Right forelimb (tissue), 1 donor: ENCODE results near the gene PTCHD1.

Experiments used
- DNase-seq: peaks from one replicate; pipeline ENCODE4 v3.0.0-alpha.2; 2018

PTCHD1 gene

GRCh38 chrX:23364416-23364815 lies 29.8 kb downstream of the PTCHD1 start:
- no peak for DNase-seq

GRCh38 chrX:23365541-23365940 lies 30.9 kb downstream of the PTCHD1 start:
- no peak for DNase-seq

DNA sequence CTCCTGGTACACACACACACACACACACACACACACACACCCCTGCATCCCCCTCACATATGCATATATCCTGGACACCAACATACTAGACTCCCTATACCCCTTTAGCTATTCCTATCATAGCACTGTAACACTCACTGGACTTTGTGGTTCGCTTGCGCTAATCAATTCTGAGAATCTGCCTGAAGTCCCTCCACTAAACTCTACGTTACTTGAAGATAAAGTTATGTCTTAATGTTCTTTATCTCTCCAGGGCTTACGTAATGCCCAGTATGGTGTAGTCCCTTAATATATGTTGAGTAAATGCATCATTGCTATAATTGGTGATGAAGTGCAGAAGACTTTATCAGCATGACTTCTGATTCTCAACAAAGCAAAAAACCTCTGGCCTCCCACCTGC lies 32.3 kb downstream of the PTCHD1 start:
- no peak for DNase-seq

DNA sequence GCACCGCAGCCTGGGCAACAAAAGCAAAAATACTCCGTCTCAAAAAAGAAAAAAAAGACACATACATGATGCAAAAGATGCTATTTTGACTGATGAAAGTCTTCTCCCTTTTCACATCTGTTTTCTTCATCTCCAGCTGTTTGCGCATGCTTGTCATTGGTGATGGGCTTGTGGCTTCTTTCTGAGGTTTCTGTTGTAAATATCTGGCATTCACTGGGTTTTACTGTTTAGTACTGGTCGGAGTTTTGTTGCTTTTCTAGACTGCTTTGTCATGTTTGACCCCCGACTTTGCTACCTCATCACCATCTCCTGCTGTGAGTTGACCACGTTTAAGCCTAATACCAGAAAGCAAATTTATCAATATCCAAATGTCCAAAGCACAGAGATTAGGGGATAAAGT lies 34.4 kb downstream of the PTCHD1 start:
- DNase-seq: no peak

DNA sequence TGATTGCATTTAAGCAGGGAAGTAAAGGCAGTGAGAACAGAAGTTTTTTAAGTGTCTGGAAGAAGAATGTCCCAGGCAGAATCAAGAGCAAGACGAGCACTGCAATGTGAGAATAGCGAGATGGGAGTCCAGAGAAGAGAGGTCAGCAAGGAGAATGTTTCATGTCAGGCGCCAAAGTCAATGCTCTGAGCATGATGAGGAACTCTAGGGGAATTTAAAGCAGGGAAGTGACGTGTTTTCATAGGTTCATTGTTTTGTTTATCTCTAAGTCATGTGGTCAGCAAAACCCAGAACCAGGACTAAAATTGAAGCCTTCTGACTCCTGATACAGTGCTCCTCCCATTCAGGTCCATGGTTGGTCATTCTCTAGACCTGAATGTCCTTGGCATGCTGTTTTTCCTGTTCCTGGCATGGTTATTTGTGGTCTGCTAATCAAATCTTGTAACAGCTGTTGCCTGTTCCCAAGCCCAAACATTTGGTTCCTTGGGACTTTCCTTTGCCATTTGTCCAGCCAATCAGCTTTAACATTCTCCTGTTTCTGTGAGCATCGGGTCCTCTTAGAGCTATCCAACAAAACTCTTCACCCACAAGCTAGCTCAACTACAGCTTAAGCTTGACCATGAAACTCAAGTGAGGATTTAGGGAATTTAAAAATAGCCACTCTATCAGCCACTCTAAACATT lies 37.7 kb downstream of the PTCHD1 start:
- no peak for DNase-seq

GRCh38 chrX:23373129-23373804 lies 38.6 kb downstream of the PTCHD1 start:
- DNase-seq: no peak

DNA sequence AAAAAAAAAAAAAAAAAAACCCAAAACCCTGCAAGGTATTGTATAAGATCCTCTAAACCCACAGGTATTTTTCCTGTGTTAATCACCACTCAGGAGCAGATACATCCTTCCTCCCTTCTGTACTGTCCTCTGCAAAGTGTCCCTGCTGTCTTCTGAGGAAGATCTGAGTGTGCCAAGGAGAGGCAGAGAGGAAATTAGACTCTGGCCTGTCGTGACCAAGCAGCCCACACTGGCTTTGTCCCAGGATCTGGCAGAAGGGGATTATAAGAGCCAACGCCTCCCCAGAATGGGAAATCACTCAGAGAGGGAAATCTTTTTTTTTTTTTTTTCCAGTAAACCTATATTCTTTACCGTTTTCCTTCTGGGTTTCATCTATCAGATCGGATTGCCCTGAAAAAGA lies 39.6 kb downstream of the PTCHD1 start:
- DNase-seq: no peak

- DNase-seq: no peak
Observed at GRCh38 chrX:23376581-23376980, 41.9 kb downstream of the PTCHD1 start.

DNA sequence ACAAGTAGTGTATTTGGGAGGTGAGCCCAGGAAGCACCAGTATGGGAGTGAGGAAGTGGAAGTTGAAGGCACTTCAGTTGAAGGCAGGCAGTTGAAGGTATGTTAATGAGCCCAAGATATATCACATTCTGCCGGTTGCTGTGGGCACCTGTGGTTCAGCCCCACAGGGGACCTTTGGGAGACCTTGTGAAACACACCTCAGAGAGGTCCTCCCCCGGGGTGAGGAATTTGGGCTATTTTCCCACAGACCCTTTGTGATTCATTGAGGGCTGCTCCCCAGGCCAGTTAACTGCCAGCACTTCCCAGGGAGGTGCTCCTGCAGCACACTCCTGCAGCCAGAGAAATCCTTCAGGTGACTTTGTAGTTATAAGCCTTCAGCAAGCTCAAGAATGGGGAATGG lies 45.9 kb downstream of the PTCHD1 start:
- no peak for DNase-seq

GRCh38 chrX:23381099-23382087 lies 46.7 kb downstream of the PTCHD1 start:
- no peak for DNase-seq

- no peak for DNase-seq
Observed at GRCh38 chrX:23382572-23382971, 47.9 kb downstream of the PTCHD1 start.

DNA sequence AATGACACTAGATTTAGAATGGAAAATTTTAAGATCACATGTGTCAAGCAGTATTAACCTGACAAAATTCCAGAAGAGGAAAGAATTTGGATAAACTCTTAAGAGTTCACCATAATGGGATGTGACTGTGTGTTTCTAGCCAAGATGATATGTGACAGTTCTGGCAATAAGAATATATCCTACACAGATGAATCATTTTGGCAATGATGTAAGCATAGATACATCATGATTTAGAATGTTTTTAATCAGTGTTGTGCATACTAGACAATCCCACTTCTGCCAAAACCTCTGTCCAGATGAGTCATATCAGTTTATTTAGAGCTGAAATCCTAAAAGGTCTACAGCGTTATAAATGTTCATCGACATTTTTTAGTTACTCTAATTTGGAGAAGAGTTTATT lies 48.8 kb downstream of the PTCHD1 start:
- DNase-seq: no peak

DNA sequence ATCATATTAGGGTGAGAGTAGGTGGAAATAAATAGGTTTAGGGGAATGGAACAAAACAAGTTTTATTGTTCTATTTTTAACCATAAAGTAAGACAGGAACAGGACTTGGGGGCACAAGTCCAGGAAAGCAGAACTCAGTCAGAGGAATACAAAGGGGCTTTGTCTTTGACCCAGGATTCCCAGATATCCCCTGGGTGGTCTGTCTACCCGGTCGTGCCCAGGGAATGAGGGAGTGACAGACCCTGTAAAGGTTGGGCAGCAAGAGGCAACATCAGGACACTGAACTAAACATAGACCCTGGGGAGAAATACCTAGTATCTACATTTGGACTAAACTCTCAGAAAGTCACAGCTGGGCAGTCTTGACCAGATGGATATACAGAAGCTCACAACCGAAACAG lies 50.6 kb downstream of the PTCHD1 start:
- DNase-seq: no peak

GRCh38 chrX:23386260-23386659 lies 51.6 kb downstream of the PTCHD1 start:
- DNase-seq: no peak

- DNase-seq: no peak
Observed at GRCh38 chrX:23386726-23387125, 52.1 kb downstream of the PTCHD1 start.

DNA sequence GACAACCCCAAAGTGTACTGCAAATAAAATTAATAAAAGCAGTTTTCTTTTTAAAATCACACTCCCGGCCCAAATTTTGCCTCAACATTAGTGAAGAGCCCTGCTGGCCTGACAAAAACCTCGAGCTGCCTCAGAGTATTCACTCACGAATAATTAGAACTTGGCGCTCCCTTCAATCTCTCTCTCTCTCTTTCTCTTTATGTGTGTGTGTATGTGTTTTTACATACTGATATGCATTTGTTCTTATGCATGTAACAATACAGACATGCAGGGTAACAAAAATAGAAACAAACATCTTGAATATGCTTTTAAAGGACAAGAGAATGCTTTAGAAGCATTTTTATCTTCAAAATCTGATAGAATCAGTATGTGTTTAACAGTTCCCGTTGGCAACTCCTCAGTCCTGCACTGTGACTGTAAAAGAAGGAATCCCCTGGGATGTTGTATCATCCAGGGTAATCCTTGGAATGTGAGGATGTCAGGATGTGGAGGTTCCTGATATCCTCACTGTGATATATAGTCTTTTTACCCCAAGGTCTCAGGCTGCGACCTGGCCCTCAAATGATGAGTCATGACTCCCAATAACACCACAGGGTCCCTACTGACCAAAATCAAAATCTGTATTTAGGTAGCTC lies 53.0 kb downstream of the PTCHD1 start:
- no peak for DNase-seq

GRCh38 chrX:23389196-23389792 lies 54.6 kb downstream of the PTCHD1 start:
- no peak for DNase-seq

DNA sequence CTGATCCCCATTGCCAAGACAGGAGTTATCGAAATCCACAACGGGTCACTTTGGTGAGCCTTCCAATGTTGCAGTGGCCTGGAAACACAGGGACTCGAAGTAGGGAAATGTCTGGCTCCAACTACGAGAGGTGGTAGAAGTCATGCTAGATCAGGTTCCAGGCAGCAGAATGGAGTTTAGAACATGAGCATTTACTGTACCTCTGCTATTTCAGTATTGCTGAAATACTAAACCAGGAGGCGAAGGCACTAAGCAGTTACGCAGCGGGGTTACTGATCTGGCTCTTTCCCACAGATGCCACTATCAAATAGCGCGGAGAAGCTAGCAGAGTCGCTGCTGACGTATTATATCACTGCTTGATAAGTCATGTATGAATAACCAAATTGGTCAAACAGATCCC lies 56.3 kb downstream of the PTCHD1 start:
- no peak for DNase-seq

DNA sequence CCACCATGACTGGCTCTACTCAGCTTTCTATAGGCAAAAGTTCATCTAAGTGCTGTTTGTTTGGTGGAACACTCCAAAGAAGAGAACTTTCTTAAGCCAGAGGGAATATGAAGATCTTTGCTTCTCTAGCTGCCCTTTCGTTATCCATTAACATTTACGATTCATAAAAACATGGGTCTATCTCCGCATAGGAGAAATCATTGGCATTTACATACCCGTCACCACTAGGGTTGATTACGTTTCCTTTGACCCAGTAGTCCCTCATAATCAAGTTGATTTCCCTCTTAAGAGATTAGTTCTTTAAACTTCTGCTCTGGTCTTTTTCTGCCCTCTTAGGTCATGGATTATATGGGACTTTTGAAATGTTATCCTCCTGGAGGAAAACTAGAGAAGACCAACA lies 57.5 kb downstream of the PTCHD1 start:
- DNase-seq: no peak

- DNase-seq: no peak
Observed at GRCh38 chrX:23394421-23394820, 59.8 kb downstream of the PTCHD1 start.

- DNase-seq: no peak
Observed at GRCh38 chrX:23396263-23396662, 61.6 kb downstream of the PTCHD1 start.

DNA sequence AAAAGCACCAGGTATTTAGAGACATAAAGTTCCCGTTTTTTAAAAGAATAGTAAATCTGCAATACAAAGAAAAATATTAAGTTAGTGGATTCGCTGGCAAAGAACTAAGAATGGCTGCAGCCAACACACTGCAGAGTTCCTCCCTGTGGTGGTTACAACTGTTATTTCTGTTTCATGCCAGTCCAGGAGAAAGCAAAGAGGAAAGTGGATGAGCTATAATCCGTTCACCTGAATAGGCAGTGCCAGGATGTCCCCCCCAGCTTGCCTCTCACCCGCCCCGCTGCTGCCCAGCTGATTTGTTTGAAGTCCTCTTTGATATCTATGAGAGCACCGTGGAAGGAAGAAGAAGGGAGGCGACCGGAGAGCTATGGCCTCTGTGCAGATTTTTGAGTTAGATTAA lies 63.9 kb downstream of the PTCHD1 start:
- DNase-seq: no peak

DNA sequence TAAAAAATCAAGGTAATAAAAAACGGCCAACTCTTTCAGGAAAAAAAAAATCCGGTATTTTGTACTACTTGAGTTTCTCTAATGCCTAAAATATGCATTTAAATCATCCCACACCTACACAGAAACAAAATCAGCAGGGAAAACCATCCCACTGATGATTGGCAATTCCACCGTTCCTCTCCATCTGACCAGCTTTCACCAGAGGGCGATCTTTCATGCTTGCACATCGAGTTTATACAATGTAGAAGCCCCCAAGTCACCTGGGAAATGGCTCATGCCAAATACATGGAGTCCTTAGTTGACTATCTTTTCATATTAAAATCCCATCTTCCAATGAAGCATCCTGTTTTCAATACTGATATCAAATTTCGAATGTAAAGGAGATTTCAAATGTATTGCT lies 69.2 kb downstream of the PTCHD1 start:
- no peak for DNase-seq
